HepG2 (cell line): ENCODE data around the gene SLC2A4. TPM values are rescaled to one million over a fixed set of nuclear protein-coding genes. Genes with fewer than 3 reads are reported as not detected.

Experiments used
- ATAC-seq: fragments of 200-7000 bp; cut with Tn5 transposase; 3 replicates; pipeline ENCODE4 v1.9.1; 2020; ENCODE audit warnings: mild to moderate bottlenecking, moderate library complexity
- BruUV-seq: library from RNA; stranded (reverse); fragments of 400-500 nt; replicated peaks from 2 replicates; lab custom pipeline; 2021; lab: Mats Ljungman, UMichigan
- CTCF ChIA-PET: fragments of 300-600 bp; formaldehyde crosslinking; extraction: SDS; loops from one replicate; lab custom pipeline; 2021; ENCODE audit warnings: low total read pairs, inconsistent platforms, low intra/inter-chr PET ratio; lab: Yijun Ruan, JAX
- POLR2A ChIA-PET: fragments of 350-600 bp; sonication (Branson Sonifier 250); formaldehyde crosslinking; loops from one replicate; lab custom pipeline; 2020; ENCODE audit warnings: antibody characterized with exemption, inconsistent platforms; lab: Yijun Ruan, JAX
- DNase-seq: peaks from one replicate; pipeline ENCODE4 v3.0.0-alpha.2; 2015; ENCODE audit warnings: low spot score
- FAIRE-seq: peaks from 3 replicates; lab custom pipeline; 2011; peaks lifted over from hg19 to GRCh38; lab: Jason Lieb, UNC
- H2AFZ ChIP-seq: one replicate; pipeline ENCODE4 v1.6.1; 2011; ENCODE audit warnings: low read length, inconsistent platforms
- H3K27ac ChIP-seq: fragments of 300-600 bp; 3 replicates; pipeline ENCODE4 v1.8.0; 2011; ENCODE audit warnings: mixed run types, mild to moderate bottlenecking, mixed read lengths, low read length, inconsistent platforms; ENCODE audit not compliant: insufficient read depth; ENCODE audit errors: extremely low read length
- H3K27me3 ChIP-seq, 2 experiments: fragments of 200-600 bp in 1 of 2; 2 replicates in 1 of 2; 3 replicates in 1 of 2; pipeline versions ENCODE4 v1.6.0 to v1.8.0; 2011; ENCODE audit warnings: low read length in 2 of 2, mild to moderate bottlenecking in 2 of 2, moderate library complexity in 2 of 2, inconsistent platforms in 1 of 2; ENCODE audit not compliant: insufficient read depth in 2 of 2, control insufficient read depth in 1 of 2
- H3K36me3 ChIP-seq, 2 experiments: fragments of 200-600 bp in 1 of 2; replicated peaks in 1 of 2; 2 replicates in 1 of 2; 3 replicates in 1 of 2; pipeline versions ENCODE4 v1.5.1 to v1.8.0; 2011; ENCODE audit warnings: low read length in 2 of 2, inconsistent platforms in 1 of 2; ENCODE audit not compliant: insufficient read depth in 2 of 2, control insufficient read depth in 1 of 2
- H3K4me1 ChIP-seq: 2 replicates; pipeline ENCODE4 v1.5.1; 2012; ENCODE audit warnings: low read length, inconsistent platforms; ENCODE audit not compliant: insufficient read depth
- H3K4me2 ChIP-seq: 2 replicates; pipeline ENCODE4 v1.6.0; 2011; ENCODE audit warnings: low read depth, low read length, inconsistent platforms
- H3K4me3 ChIP-seq, 3 experiments: fragments of 200-600 bp in 1 of 3; sonication (generic), shearing (Covaris generic) in 1 of 3; replicated peaks in 1 of 3; 2 replicates each; pipeline ENCODE4 v1.5.1; 2011 to 2016; ENCODE audit warnings: low read length in 3 of 3, inconsistent platforms in 2 of 3, low read depth in 2 of 3, mild to moderate bottlenecking in 2 of 3, control low read depth in 1 of 3, mixed read lengths in 1 of 3; ENCODE audit not compliant: insufficient read depth in 1 of 3
- H3K79me2 ChIP-seq: one replicate; pipeline ENCODE4 v1.6.1; 2011; ENCODE audit warnings: low read length, inconsistent platforms; ENCODE audit not compliant: insufficient read depth
- H3K9ac ChIP-seq: 2 replicates; pipeline ENCODE4 v1.6.0; 2011; ENCODE audit warnings: mild to moderate bottlenecking, low read depth, low read length, inconsistent platforms; ENCODE audit not compliant: insufficient read depth
- H3K9me3 ChIP-seq: 2 replicates; pipeline ENCODE4 v1.5.1; 2012; ENCODE audit warnings: mild to moderate bottlenecking, low read length
- H4K20me1 ChIP-seq: 2 replicates; pipeline ENCODE4 v1.6.0; 2011; ENCODE audit warnings: inconsistent platforms, mild to moderate bottlenecking, low read length, moderate library complexity; ENCODE audit not compliant: insufficient read depth
- KMT2A ChIP-seq: sonication (generic); formaldehyde crosslinking; IDR thresholded peaks from 2 replicates; pipeline ENCODE4 v1.4.0; 2020; ENCODE audit warnings: missing genetic modification reagents
- MIER3 ChIP-seq: IDR thresholded peaks from 2 replicates; pipeline ENCODE4 v1.6.1; 2016; ENCODE audit warnings: missing compliant biosample characterization, borderline replicate concordance
- RELA ChIP-seq: sonication (generic); formaldehyde crosslinking; IDR thresholded peaks from 2 replicates; pipeline ENCODE4 v1.4.0; 2020; ENCODE audit warnings: missing genetic modification reagents
- XRCC5 ChIP-seq: fragments of 200-400 bp; formaldehyde crosslinking; optimal IDR thresholded peaks from 2 replicates; pipeline ENCODE3; 2017; ENCODE audit warnings: mild to moderate bottlenecking, low read length
- ZFAT ChIP-seq: sonication (generic); formaldehyde crosslinking; conservative IDR thresholded peaks from 2 replicates; pipeline ENCODE4 v1.8.1; 2023; ENCODE audit warnings: missing genetic modification reagents, inconsistent platforms
- WGBS: methylation state at CpG from one replicate; pipeline ENCODE4 v1.1.6; 2017; ENCODE audit warnings: low lambda C conversion rate; 5-methylcytosine and 5-hydroxymethylcytosine counted together
- in situ Hi-C: cut with HindIII; loops from 2 replicates; pipeline ENCODE4 v1.10.0; 2017; ENCODE audit warnings: low pct_unique_long_range_greater_than_20kb; ENCODE audit not compliant: extremely low pct_ligation_motif_present
- intact Hi-C: fragments of 100-400 bp; cut with micrococcal nuclease; formaldehyde crosslinking; loops from one replicate; pipeline ENCODE4 v1.10.0; 2022; ENCODE audit not compliant: unreplicated experiment
- polyA plus RNA-seq, 8 experiments: library from polyadenylated mRNA; depleted of rRNA in 3 of 8; stranded (reverse) in 7 of 8; unstranded in 1 of 8; fragments of >200 nt; fragmentation: Illumina TruSeq in 4 of 8; extraction: Trizol in 4 of 8; gene quantifications; 2 replicates each; pipeline versions ENCODE4 v1.2.1 to v1.2.3, GENCODE V29; 2011 to 2016; ENCODE audit warnings: low read depth in 4 of 8, missing spikeins in 1 of 8, mixed read lengths in 1 of 8; ENCODE audit not compliant: insufficient read depth in 1 of 8
- total RNA-seq, 5 experiments: library from RNA; depleted of rRNA; stranded (reverse); fragments of >200 nt; fragmentation: Illumina TruSeq; extraction: Trizol; gene quantifications; 2 replicates each; pipeline ENCODE4 v1.2.3, GENCODE V29; 2016; ENCODE audit warnings: low read depth in 1 of 5
- TF ChIP-seq, protein P1 (sequence below): sonication (generic); formaldehyde crosslinking; IDR thresholded peaks from 2 replicates; pipeline ENCODE4 v1.5.1; 2020; ENCODE audit warnings: missing genetic modification reagents, mild to moderate bottlenecking, borderline replicate concordance
- TF ChIP-seq, protein P2 (sequence below): sonication (generic); formaldehyde crosslinking; IDR thresholded peaks from 2 replicates; pipeline ENCODE4 v1.5.1; 2020; ENCODE audit warnings: mild to moderate bottlenecking, missing genetic modification reagents, moderate library complexity

SLC2A4 gene
- total and polyA plus RNA-seq, 2 of the 13 experiments (the other 11 are each of a cell fraction or from before 2014, with no cell fraction given) = 4.9 to 5.8 TPM

- TF ChIP-seq, protein P1, sequence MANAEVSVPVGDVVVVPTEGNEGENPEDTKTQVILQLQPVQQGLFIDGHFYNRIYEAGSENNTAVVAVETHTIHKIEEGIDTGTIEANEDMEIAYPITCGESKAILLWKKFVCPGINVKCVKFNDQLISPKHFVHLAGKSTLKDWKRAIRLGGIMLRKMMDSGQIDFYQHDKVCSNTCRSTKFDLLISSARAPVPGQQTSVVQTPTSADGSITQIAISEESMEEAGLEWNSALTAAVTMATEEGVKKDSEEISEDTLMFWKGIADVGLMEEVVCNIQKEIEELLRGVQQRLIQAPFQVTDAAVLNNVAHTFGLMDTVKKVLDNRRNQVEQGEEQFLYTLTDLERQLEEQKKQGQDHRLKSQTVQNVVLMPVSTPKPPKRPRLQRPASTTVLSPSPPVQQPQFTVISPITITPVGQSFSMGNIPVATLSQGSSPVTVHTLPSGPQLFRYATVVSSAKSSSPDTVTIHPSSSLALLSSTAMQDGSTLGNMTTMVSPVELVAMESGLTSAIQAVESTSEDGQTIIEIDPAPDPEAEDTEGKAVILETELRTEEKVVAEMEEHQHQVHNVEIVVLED (CRISPR knock-in tag) = peak; percentile 95
- TF ChIP-seq MIER3 (CRISPR knock-in tag) = peak; percentile 72; the same call in 1 of the 2 replicates
- peak; percentile 96 for TF ChIP-seq KMT2A
- no peak for TF ChIP-seq ZFAT (CRISPR knock-in tag)
Observed at GRCh38 chr17:7314719-7315569, 33.4 kb downstream of the SLC2A4 start, which contains the start of gene GPS2 (continued).

- peak overlapping the region; percentile 60 for H3K27ac ChIP-seq
- no peaks in the 10 kb centered on the region for H3K27me3 ChIP-seq
- H3K79me2 ChIP-seq = peaks cover 20% of the 10 kb centered on the region
- H3K36me3 ChIP-seq = peaks cover 18 to 49% of the 10 kb centered on the region in 2 experiments
- H3K9me3 ChIP-seq = no peaks in the 10 kb centered on the region
- H3K4me2 ChIP-seq = peak overlapping the region; percentile 69
- BruUV-seq = no TSS peak
- H3K4me1 ChIP-seq = peaks cover 33% of the 10 kb centered on the region
- intact Hi-C loops = no loop called here
- H2AFZ ChIP-seq = no peak overlapping the region
- H3K4me3 ChIP-seq = peak overlapping the region; percentile 82 to 89 (median 82)
- whole genome bisulfite sequencing = 43% methylated on average over 16 of the region's 30 CpGs
- peak overlapping the region; percentile 75 for H3K9ac ChIP-seq
- no peak for FAIRE-seq
- in situ Hi-C loops = no loop called here
- peaks cover 27% of the 10 kb centered on the region for H4K20me1 ChIP-seq
- no peak; the same call in 2 of the 3 replicates for ATAC-seq
- CTCF ChIA-PET = no interaction called here
- no peak for DNase-seq
- POLR2A ChIA-PET = interaction anchor here (1.1 to 5.8 kb wide), 2 partner anchors 13 to 136 kb away, joined by 3 to 47 read pairs; partner anchors contain the start of genes ASGR1 and NEURL4
- TF ChIP-seq RELA (CRISPR knock-in tag) (no peak), XRCC5 (no peak)
- TF ChIP-seq, protein P2, sequence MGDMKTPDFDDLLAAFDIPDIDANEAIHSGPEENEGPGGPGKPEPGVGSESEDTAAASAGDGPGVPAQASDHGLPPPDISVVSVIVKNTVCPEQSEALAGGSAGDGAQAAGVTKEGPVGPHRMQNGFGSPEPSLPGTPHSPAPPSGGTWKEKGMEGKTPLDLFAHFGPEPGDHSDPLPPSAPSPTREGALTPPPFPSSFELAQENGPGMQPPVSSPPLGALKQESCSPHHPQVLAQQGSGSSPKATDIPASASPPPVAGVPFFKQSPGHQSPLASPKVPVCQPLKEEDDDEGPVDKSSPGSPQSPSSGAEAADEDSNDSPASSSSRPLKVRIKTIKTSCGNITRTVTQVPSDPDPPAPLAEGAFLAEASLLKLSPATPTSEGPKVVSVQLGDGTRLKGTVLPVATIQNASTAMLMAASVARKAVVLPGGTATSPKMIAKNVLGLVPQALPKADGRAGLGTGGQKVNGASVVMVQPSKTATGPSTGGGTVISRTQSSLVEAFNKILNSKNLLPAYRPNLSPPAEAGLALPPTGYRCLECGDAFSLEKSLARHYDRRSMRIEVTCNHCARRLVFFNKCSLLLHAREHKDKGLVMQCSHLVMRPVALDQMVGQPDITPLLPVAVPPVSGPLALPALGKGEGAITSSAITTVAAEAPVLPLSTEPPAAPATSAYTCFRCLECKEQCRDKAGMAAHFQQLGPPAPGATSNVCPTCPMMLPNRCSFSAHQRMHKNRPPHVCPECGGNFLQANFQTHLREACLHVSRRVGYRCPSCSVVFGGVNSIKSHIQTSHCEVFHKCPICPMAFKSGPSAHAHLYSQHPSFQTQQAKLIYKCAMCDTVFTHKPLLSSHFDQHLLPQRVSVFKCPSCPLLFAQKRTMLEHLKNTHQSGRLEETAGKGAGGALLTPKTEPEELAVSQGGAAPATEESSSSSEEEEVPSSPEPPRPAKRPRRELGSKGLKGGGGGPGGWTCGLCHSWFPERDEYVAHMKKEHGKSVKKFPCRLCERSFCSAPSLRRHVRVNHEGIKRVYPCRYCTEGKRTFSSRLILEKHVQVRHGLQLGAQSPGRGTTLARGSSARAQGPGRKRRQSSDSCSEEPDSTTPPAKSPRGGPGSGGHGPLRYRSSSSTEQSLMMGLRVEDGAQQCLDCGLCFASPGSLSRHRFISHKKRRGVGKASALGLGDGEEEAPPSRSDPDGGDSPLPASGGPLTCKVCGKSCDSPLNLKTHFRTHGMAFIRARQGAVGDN = peak; percentile 16
Observed at GRCh38 chr17:7315570-7316235, 34.2 kb downstream of the SLC2A4 start.
